Measurements from ENCODE around the gene KAZALD1.

Gene KAZALD1

DNA sequence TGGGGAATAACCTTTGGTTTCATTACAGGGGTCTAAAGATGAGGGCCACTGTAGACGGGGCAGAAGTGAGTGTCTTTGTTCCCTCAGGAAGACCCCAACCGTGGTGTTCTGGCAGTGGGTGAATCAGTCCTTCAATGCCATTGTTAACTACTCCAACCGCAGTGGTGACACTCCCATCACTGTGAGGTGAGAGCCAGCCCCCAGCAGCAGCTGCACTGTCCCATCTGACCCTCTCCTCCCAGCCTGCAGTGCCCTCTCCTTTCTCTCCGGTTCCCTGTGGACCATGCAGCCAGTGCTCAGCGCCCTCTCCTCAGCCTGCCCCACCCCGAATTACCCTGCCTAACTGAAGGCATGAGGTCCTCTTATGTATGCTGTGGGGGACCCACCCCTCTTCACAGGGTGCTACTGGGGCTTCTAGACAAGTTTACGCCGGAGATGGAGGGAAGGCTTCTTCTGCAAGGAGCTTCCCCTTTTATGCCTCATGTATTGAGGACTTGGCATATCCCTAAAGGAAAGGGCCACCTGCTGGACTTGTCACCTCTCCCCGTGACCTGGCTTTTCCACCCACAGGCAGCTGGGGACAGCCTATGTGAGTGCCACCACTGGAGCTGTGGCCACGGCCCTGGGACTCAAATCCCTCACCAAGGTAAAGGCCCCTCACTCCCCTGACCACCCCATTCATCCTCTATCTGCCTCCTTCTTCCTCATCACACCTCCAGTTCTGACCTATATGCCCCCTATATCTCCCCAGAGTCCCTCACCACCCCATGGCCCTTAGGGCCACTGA lies 25.7 kb upstream of the KAZALD1 start:
- TF ChIP-seq, protein P1, sequence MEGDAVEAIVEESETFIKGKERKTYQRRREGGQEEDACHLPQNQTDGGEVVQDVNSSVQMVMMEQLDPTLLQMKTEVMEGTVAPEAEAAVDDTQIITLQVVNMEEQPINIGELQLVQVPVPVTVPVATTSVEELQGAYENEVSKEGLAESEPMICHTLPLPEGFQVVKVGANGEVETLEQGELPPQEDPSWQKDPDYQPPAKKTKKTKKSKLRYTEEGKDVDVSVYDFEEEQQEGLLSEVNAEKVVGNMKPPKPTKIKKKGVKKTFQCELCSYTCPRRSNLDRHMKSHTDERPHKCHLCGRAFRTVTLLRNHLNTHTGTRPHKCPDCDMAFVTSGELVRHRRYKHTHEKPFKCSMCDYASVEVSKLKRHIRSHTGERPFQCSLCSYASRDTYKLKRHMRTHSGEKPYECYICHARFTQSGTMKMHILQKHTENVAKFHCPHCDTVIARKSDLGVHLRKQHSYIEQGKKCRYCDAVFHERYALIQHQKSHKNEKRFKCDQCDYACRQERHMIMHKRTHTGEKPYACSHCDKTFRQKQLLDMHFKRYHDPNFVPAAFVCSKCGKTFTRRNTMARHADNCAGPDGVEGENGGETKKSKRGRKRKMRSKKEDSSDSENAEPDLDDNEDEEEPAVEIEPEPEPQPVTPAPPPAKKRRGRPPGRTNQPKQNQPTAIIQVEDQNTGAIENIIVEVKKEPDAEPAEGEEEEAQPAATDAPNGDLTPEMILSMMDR (IDR thresholded peaks at IDR 0.05; ENCODE audit: insufficient read depth, low read depth, low read length, missing control alignments), result no peak

DNA sequence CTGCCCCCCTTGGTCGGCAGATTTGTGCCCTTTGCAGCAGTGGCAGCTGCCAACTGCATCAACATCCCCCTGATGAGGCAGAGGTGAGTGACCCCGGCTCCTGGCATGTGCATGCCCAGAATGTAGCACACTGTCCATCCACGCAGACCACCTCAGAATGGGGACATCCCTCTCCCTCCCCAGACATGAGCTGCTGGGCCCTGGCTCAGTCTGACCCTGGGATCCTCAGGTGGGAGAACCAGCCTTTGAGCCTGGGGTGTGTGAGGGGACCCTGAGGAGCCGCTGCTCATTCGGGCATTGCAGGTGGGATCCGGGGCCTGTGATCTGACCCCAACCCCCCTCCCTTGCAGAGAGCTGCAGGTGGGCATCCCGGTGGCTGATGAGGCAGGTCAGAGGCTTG lies 25.1 kb upstream of the KAZALD1 start:
- DNase-seq (ENCODE audit: low read depth), result no peak
- no peak overlapping the region for H3K4me3 ChIP-seq (ENCODE audit: low read depth, low read length)
- TF ChIP-seq, protein P1 (IDR thresholded peaks at IDR 0.05; ENCODE audit: insufficient read depth, low read depth, low read length, missing control alignments), result no peak

More for the DNA sequence above, 25.7 kb upstream of the KAZALD1 start:
- no peak for DNase-seq (ENCODE audit: low read depth)
- no peak overlapping the region for H3K4me3 ChIP-seq (ENCODE audit: low read depth, low read length)

DNA sequence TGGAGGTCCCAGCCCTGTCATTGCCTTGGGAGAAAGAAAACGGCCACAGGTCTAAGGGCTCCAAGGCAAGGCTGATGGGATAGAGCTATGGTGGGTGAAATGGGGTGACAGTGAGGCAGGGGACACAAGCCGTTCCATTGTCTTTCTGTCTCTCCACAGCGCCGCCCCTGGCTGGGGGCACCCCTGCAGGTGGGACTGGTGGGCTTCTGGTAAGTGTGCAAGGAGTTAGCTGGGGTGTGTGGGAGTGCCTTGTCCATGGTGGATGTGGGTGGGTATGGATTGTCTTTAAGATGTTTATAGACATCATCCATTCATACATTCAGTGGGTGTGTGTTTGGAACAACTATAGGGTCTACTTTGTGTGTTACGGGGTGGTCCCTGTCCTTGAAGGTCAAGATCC lies 23.3 kb upstream of the KAZALD1 start:
- TF ChIP-seq, protein P1 (IDR thresholded peaks at IDR 0.05; ENCODE audit: insufficient read depth, low read depth, low read length, missing control alignments), result no peak

DNA sequence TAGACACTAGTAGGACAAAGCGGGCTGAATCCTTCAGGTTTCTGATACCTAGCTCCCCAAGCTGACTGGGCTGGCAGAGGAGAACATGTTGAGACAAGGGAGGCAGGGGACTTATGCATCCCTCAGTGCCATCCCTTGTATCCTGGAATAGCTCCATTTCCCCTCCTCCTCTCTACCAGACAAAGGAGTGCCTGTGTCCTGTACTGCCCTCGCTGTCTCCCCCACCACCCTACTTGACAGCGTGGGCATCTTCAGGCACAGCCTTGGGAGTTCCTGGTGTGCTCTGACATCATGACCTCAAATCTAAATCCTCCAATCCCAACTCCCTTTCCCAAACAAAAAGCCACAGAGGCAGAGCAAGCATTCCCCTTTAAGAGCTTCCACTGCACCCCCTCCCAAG lies 21.7 kb upstream of the KAZALD1 start:
- H3K4me3 ChIP-seq (ENCODE audit: low read depth, low read length), result no peak overlapping the region
- TF ChIP-seq, protein P1 (IDR thresholded peaks at IDR 0.05; ENCODE audit: insufficient read depth, low read depth, low read length, missing control alignments), result no peak
- no peak for DNase-seq (ENCODE audit: low read depth)

More for the DNA sequence above, 23.3 kb upstream of the KAZALD1 start:
- no peak for DNase-seq (ENCODE audit: low read depth)
- H3K4me3 ChIP-seq (ENCODE audit: low read depth, low read length), result no peak overlapping the region

DNA sequence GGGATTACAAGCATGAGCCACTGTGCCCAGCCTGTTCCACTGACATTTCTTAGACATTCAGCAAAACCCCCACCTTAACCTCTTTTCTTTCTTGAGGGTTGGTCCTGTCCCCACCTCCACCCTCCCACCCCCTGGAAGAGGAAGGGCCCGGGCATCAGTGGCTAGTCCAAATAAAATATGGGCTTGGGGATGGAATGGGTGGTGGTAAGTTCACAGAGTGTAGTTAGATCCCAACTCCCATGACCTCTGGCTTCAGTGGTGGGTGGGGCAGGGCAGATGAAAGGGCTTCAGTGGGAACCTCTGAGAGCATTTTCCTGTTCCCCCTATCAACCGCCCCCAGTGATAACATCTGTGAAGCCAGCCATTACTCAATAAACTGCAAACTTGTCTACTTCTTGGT lies 20.9 kb upstream of the KAZALD1 start:
- DNase-seq (ENCODE audit: low read depth), result no peak
- TF ChIP-seq, protein P1 (IDR thresholded peaks at IDR 0.05; ENCODE audit: insufficient read depth, low read depth, low read length, missing control alignments), result no peak
- H3K4me3 ChIP-seq (ENCODE audit: low read depth, low read length), result no peak overlapping the region

DNA sequence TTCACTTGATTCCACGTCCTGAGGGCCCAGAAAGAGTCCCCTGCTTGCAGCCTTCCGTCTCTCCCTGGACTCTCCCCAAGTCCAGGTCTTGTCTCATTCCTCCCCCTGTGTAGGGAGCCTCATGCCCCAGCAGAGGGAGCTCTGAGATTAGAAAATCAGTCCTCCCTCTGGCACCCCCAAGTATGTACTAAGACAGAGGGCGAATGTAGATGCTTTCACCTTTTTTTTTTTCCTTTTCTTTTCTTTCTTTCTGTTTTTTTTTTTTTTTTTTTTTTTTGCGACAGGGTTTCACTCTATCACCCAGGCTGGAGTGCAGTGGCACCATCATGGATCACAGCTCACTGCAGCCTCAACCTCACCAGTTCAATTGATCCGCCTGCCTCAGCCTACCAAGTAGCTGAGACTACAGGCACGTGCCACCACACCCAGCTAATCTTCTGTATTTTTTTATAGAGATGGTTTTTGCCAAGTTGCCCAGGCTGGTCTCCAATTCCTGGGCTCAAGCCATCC lies 20.5 kb upstream of the KAZALD1 start:
- H3K4me3 ChIP-seq (ENCODE audit: low read depth, low read length), result no peak overlapping the region
- TF ChIP-seq, protein P1 (IDR thresholded peaks at IDR 0.05; ENCODE audit: insufficient read depth, low read depth, low read length, missing control alignments), result peak; percentile 84
- peak; percentile 89 for DNase-seq (ENCODE audit: low read depth)

All from GM12865 (cell line).